Tibial nerve (tissue), 4 donors: ENCODE measurements around the gene AIF1. TPM values are rescaled to one million over a fixed set of nuclear protein-coding genes. Genes with fewer than 3 reads are reported as not detected.

ENCODE experiments used
- DNase-seq, 2 donors: peaks; one replicate each; pipeline ENCODE4 v3.0.0-alpha.2; 2019; ENCODE audit warnings: low spot score in 2 of 2
- H3K27ac ChIP-seq, 4 donors: fragments of 200-600 bp; sonication (generic) in 3 of 4; one replicate each; pipeline ENCODE4 v1.5.1; 2017 to 2019; ENCODE audit warnings: mild to moderate bottlenecking in 1 of 4
- H3K27me3 ChIP-seq, 2 donors: fragments of 200-600 bp; sonication (generic) in 1 of 2; one replicate each; pipeline versions ENCODE4 v1.5.1 to v1.6.0; 2017 to 2019
- H3K36me3 ChIP-seq, 3 donors: fragments of 200-600 bp; sonication (generic); one replicate each; pipeline ENCODE4 v1.5.1; 2018 to 2019
- H3K4me1 ChIP-seq, 4 donors: fragments of 200-600 bp; sonication (generic) in 3 of 4; one replicate each; pipeline ENCODE4 v1.5.1; 2017 to 2019
- H3K4me3 ChIP-seq, 4 donors: fragments of 200-600 bp; sonication (generic) in 3 of 4; one replicate each; pipeline ENCODE4 v1.5.1; 2017 to 2019; ENCODE audit warnings: mild to moderate bottlenecking in 1 of 4, moderate library complexity in 1 of 4
- H3K9me3 ChIP-seq, 4 donors: fragments of 200-600 bp; sonication (generic) in 3 of 4; one replicate each; pipeline ENCODE4 v1.5.1; 2017 to 2019
- EP300 ChIP-seq, 2 donors: sonication (generic); formaldehyde crosslinking; IDR thresholded peaks; one replicate each; pipeline ENCODE4 v1.6.1; 2017; ENCODE audit warnings: antibody characterized with exemption in 2 of 2, mild to moderate bottlenecking in 1 of 2
- POLR2A ChIP-seq, 2 donors: fragments of 450-650 bp; IDR thresholded peaks; one replicate each; pipeline ENCODE4 v1.6.1; 2017; ENCODE audit warnings: antibody characterized with exemption in 2 of 2, mild to moderate bottlenecking in 2 of 2, moderate library complexity in 2 of 2
- WGBS, 2 donors: methylation state at CpG; one replicate each; pipeline ENCODE4 v1.1.5; 2018; 5-methylcytosine and 5-hydroxymethylcytosine counted together
- total RNA-seq, 4 donors: library from RNA; depleted of rRNA; stranded (reverse); fragments of >200 nt; gene quantifications; one replicate each; pipeline ENCODE4 v1.1.0, GENCODE V29; 2016
- TF ChIP-seq, protein P1 (sequence below), 5 experiments: fragments of 200-600 bp in 3 of 5; fragments of 450-650 bp in 2 of 5; sonication (generic) in 3 of 5; IDR thresholded peaks; one replicate each; pipeline ENCODE4 v1.5.1; 2016 to 2019; ENCODE audit warnings: antibody characterized with exemption in 5 of 5, mild to moderate bottlenecking in 3 of 5, moderate library complexity in 2 of 5

AIF1 gene
- 10 to 100 TPM; 27.1 to 66.3 (median 50.4) TPM for total RNA-seq

GRCh38 chr6:31614684-31615578, at the start of gene AIF1:
Gene AIF1, plus strand, starts transcription at chr6:31615234. Its CDS starts 96 bp downstream, at chr6:31615330.
- H3K27ac ChIP-seq, result peak within 1 kb of the TSS in 3 of 4 donors; percentile 35 to 53 (median 40)
- no peaks in the 10 kb centered on the region for H3K36me3 ChIP-seq
- DNase-seq, result no peak
- H3K4me3 ChIP-seq, result peak within 1 kb of the TSS in 3 of 4 donors; percentile 3 to 39 (median 18)
- H3K27me3 ChIP-seq, result no peaks in the 10 kb centered on the region
- 58 to 59% methylated on average over 6 of the region's 6 CpGs for WGBS, 2 donors
- TF ChIP-seq EP300 (IDR thresholded peaks at IDR 0.05) (peak in 1 of 2 donors; percentile 29), POLR2A (IDR thresholded peaks at IDR 0.05) (no peak)
- peaks cover 0 to 6% (median 2%) of the 10 kb centered on the region in 4 donors for H3K4me1 ChIP-seq
- no peaks in the 10 kb centered on the region for H3K9me3 ChIP-seq

- no peak overlapping the region for H3K27ac ChIP-seq
- H3K4me1 ChIP-seq, result peaks cover 0 to 3% (median 0%) of the 10 kb centered on the region in 4 donors
- H3K27me3 ChIP-seq, result peaks cover 0 to 6% of the 10 kb centered on the region in 2 donors
- no peaks in the 10 kb centered on the region for H3K36me3 ChIP-seq
- WGBS, 2 donors, result 30 to 31% methylated on average over 8 to 9 of the region's 9 CpGs
- H3K9me3 ChIP-seq, result no peaks in the 10 kb centered on the region
- no peak for TF ChIP-seq POLR2A (IDR thresholded peaks at IDR 0.05)
- no peak for TF ChIP-seq EP300 (IDR thresholded peaks at IDR 0.05)
- TF ChIP-seq, protein P1, sequence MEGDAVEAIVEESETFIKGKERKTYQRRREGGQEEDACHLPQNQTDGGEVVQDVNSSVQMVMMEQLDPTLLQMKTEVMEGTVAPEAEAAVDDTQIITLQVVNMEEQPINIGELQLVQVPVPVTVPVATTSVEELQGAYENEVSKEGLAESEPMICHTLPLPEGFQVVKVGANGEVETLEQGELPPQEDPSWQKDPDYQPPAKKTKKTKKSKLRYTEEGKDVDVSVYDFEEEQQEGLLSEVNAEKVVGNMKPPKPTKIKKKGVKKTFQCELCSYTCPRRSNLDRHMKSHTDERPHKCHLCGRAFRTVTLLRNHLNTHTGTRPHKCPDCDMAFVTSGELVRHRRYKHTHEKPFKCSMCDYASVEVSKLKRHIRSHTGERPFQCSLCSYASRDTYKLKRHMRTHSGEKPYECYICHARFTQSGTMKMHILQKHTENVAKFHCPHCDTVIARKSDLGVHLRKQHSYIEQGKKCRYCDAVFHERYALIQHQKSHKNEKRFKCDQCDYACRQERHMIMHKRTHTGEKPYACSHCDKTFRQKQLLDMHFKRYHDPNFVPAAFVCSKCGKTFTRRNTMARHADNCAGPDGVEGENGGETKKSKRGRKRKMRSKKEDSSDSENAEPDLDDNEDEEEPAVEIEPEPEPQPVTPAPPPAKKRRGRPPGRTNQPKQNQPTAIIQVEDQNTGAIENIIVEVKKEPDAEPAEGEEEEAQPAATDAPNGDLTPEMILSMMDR (IDR thresholded peaks at IDR 0.05), result no peak
- no peak for DNase-seq
- no peak overlapping the region for H3K4me3 ChIP-seq
These were observed 47.3 kb upstream of the AIF1 start for GRCh38 chr6:31567531-31568370.

- TF ChIP-seq EP300 (IDR thresholded peaks at IDR 0.05), result peak in 1 of 2 donors; percentile 19
- TF ChIP-seq, protein P1 (IDR thresholded peaks at IDR 0.05), result no peak
- TF ChIP-seq POLR2A (IDR thresholded peaks at IDR 0.05), result no peak
- no peaks in the 10 kb centered on the region for H3K36me3 ChIP-seq
- H3K27me3 ChIP-seq, result peaks cover 0 to 6% of the 10 kb centered on the region in 2 donors
- DNase-seq, result no peak
- 64 to 73% methylated on average over 3 of the region's 3 CpGs for WGBS, 2 donors
- no peak overlapping the region for H3K27ac ChIP-seq
- no peak overlapping the region for H3K4me3 ChIP-seq
- H3K4me1 ChIP-seq, result peaks cover 0 to 3% (median 0%) of the 10 kb centered on the region in 4 donors
- no peaks in the 10 kb centered on the region for H3K9me3 ChIP-seq
These were observed 46.5 kb upstream of the AIF1 start for GRCh38 chr6:31568537-31568961.

GRCh38 chr6:31569861-31570536, 45.0 kb upstream of the AIF1 start:
- H3K4me3 ChIP-seq, result no peak overlapping the region
- H3K4me1 ChIP-seq, result peaks cover 0 to 9% (median 0%) of the 10 kb centered on the region in 4 donors
- no peak for DNase-seq
- H3K27ac ChIP-seq, result no peak overlapping the region
- H3K36me3 ChIP-seq, result no peaks in the 10 kb centered on the region
- TF ChIP-seq EP300 (IDR thresholded peaks at IDR 0.05), result no peak
- TF ChIP-seq, protein P1 (IDR thresholded peaks at IDR 0.05), result no peak
- no peak for TF ChIP-seq POLR2A (IDR thresholded peaks at IDR 0.05)
- 82 to 90% methylated on average over 1 of the region's 1 CpG for WGBS, 2 donors
- peaks cover 0 to 6% of the 10 kb centered on the region in 2 donors for H3K27me3 ChIP-seq
- H3K9me3 ChIP-seq, result no peaks in the 10 kb centered on the region
